ENCODE results near the gene PPP1R37. TPM values are rescaled to one million over a fixed set of nuclear protein-coding genes. Genes with fewer than 3 reads are reported as not detected.

PPP1R37 gene
- total RNA-seq, 2 donors from 2014 or later = 21.7 to 22.9 TPM

GRCh38 chr19:45110851-45111266, 17.9 kb downstream of the PPP1R37 start:
- H3K9me3 ChIP-seq = no peaks in the 10 kb centered on the region
- H3K27me3 ChIP-seq = no peaks in the 10 kb centered on the region
- H3K27ac ChIP-seq = no peak overlapping the region
- H3K36me3 ChIP-seq = no peaks in the 10 kb centered on the region
- H3K4me3 ChIP-seq = no peak overlapping the region
- no peak for DNase-seq (ENCODE audit: low spot score)
- TF ChIP-seq CTCF (IDR thresholded peaks at IDR 0.05) = no peak
- H3K4me1 ChIP-seq = peaks cover 0 to 5% of the 10 kb centered on the region in 2 donors

DNA sequence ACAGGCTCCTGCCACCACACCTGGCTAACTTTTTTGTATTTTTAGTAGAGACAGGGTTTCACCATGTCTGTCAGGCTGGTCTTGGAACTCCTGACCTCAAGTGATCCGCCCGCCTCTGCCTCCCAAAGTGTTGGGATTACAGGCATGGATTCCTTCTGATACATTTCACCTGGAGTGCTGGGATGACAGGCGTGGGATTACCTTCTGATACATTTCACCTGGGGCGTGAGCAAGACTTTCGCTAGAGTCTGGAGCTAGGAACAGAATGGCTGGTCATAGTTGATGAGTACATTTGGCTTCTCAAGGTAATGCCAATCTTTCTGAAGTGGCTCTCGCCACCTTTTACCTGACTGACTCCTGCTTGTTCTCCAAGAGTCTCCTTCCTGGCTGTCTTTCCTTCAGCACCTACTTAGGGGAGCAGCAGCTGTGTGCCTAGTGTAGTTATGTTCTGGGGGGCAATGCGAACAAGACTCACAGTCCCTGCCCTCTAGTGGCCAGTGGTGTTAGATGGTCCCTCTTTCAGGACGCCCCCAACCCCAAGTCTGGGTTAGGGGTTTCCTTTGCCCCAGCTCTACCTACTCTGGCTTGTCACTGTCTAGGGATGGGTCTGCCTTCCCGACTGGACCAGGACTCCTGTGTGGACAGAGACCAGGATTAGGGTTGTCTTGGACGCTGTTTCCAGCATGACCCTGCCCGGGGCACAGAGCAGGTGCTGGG, 19.3 kb downstream of the PPP1R37 start:
- DNase-seq (ENCODE audit: low spot score) = no peak
- Histone ChIP-seq H3K9me3 (no peaks in the 10 kb centered on the region), H3K27ac (no peak overlapping the region), H3K4me1 (peaks cover 0 to 13% of the 10 kb centered on the region in 2 donors), H3K36me3 (no peaks in the 10 kb centered on the region), H3K4me3 (no peak overlapping the region), H3K27me3 (no peaks in the 10 kb centered on the region)
- TF ChIP-seq CTCF (IDR thresholded peaks at IDR 0.05) = no peak

DNA sequence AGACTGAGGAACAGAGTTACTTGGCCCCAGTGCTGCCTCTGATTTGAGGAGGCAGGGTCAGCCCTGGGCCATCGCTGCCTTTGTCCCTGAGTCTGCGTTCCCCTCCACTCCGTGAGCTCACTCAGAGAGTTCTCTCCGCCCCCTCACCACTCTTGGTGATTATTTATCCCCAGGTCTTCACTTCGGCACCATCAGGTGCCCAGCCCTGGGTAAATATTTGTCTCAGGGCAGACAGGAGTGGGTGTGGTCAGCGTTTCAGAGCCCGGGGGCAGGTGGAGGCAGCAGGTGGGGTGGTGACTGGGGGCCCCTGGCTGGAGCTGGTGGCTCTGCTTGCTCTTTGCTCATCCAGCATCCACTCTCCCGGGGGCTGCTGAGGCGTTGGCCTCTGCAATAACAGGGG, 20.6 kb downstream of the PPP1R37 start:
- Histone ChIP-seq H3K27ac (no peak overlapping the region), H3K4me3 (no peak overlapping the region), H3K27me3 (no peaks in the 10 kb centered on the region), H3K4me1 (peaks cover 0 to 27% of the 10 kb centered on the region in 2 donors), H3K9me3 (no peaks in the 10 kb centered on the region), H3K36me3 (no peaks in the 10 kb centered on the region)
- DNase-seq (ENCODE audit: low spot score) = no peak
- no peak for TF ChIP-seq CTCF (IDR thresholded peaks at IDR 0.05)

GRCh38 chr19:45114116-45114515, 21.1 kb downstream of the PPP1R37 start:
- Histone ChIP-seq H3K36me3 (no peaks in the 10 kb centered on the region), H3K9me3 (no peaks in the 10 kb centered on the region), H3K27me3 (no peaks in the 10 kb centered on the region), H3K4me3 (no peak overlapping the region), H3K27ac (no peak overlapping the region), H3K4me1 (peaks cover 0 to 29% of the 10 kb centered on the region in 2 donors)
- no peak for TF ChIP-seq CTCF (IDR thresholded peaks at IDR 0.05)
- DNase-seq (ENCODE audit: low spot score) = no peak

DNA sequence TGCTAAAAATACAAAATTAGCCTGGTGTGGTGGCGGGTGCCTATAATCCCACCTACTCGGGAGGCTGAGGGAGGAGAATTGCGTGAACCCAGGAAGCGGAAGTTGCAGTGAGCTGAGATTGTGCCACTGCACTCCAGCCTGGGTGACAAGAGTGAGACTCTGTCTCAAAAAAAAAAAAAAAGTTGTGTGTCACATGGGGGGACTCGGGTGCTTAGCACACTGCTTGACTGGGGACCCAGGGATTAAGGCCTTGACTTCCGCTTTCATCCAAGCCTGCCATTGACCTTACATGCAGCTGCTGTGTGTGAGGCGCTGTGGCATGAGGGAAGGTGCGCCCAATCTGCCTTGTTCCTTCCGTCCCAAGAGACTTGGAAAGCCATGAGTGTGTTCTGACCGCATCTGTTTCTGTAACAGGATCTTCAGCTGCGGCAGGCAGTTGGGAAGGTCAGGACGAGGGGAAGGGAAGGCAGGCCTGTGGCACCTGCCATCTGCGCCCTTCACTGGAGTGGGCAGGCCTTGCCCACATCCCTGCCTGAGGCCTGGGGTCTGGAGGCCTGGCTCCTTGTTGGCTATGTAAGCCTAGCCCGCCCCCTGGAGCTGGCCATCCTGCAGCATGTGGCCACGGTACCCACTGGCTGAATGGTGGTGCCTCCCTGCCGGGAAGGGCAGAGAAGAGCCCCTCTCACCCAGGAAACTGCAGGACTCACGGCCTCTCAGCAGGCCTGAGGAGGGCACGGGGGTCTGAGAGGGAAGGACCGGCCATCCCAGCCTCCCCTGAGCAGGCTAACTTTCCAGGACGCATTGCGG, 23.0 kb downstream of the PPP1R37 start:
- no peak for DNase-seq (ENCODE audit: low spot score)
- TF ChIP-seq CTCF (IDR thresholded peaks at IDR 0.05) = no peak

More for the DNA sequence above, 23.0 kb downstream of the PPP1R37 start:
- no peaks in the 10 kb centered on the region for H3K36me3 ChIP-seq
- H3K9me3 ChIP-seq = no peaks in the 10 kb centered on the region
- no peaks in the 10 kb centered on the region for H3K27me3 ChIP-seq
- peaks cover 0 to 25% of the 10 kb centered on the region in 2 donors for H3K4me1 ChIP-seq
- no peak overlapping the region for H3K4me3 ChIP-seq
- no peak overlapping the region for H3K27ac ChIP-seq

Measured in right atrium auricular region (tissue), 2 donors.